HG03103 (cell line): ENCODE results near the gene ITGAV.

Source experiments
- ATAC-seq: cut with Tn5 transposase; IDR thresholded peaks from one replicate; pipeline ENCODE4 v1.9.1; 2021; ENCODE audit warnings: low read depth; ENCODE audit not compliant: unreplicated experiment

The ITGAV gene

DNA sequence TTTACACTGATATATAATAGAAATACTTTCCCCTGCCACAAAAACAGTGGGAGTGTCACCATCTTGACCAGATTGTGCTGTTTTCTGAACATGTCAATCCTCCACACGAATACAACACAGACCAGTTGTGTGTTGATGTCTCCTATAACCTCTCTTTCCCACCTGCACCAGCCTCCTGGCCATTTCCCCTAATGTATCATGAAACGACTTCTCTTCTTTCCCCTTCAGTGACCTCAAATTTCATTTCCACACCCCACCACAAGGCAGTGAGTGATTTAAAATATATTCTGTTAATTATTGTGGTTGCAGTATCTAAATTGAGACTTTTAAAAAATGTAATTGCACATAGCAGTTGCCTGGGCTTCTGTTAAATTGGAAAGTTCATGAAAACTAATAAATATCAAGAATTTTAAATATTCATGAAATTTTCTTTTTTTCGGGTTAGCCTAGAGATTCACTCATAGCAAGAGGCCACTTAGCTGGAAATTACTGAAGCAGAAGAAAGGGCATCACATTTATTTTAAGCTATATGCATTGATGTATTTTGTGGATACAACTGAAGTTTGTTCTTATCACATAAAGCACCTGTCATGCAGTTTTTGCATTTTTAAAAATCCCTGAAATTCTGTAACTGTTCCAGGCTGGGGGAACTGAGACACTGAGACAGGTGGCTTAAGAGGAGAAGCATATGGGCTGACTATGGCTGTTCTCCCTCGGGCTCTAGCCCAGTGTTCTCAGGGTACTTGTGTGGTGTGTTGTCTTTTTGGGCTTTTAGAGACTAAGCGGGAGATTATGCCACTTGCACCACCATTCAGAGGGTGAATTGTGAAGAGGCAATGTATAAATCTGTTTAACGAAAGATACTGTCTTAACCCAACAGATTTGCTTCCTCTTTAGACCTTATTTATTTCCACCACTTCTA lies 119.9 kb downstream of the ITGAV start:
- ATAC-seq, result no peak

DNA sequence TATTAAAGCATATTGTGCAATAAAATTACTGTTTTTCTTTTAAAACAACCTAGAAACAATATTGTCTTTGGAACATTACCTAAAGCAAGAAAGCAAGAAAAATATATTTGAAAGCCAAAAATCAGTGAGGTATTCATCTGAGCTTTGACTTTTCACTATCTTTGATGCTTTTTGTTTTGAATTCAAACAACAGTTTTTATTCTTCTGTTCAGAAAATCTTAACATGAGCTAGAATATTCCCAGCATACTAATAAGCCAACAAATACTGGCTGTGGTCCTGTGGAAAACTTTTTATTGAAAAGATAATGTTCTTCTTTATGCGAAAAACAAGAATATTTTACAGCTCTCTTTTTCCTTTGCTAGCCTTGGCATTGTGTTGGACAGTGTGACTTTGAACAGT lies 123.8 kb downstream of the ITGAV start:
- ATAC-seq, result no peak

DNA sequence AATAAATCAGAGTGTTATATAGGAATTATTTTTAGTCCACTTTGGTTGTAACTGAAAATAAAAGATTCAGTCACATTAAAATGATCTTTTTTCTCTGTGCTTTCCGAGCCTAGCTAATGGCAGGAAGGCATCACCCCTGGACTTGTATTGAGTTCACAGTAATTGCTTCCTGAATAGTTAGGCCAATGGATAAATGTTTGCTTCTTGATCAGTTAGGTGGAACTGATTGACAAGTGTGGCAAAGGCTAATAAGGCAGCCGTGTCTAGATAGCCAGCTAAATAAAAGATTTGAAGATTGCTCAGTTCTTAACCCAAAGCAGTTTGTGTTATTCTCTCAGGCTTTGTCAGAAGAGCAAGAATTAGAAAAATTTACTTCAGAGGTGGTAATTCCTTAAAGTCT lies 124.8 kb downstream of the ITGAV start:
- ATAC-seq, result no peak

DNA sequence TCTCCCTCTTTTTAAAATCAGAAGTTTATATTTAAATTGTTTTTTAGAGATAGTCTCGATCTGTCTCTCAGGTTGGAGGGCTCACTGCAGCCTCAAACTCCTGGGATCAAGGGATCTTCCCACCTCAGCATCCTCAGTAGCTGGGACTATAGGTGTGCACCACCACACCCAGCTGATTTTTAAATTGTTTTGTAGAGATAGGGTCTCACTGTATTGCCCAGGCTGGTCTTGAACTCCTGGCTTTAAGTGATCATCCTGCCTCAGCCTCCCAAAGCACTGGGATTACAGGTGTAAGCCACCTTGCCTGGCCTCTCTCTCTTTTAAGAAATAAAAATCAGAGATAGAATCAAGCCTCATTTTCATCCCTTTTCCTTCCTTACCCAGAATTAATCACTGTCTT lies 126.1 kb downstream of the ITGAV start:
- no peak for ATAC-seq

DNA sequence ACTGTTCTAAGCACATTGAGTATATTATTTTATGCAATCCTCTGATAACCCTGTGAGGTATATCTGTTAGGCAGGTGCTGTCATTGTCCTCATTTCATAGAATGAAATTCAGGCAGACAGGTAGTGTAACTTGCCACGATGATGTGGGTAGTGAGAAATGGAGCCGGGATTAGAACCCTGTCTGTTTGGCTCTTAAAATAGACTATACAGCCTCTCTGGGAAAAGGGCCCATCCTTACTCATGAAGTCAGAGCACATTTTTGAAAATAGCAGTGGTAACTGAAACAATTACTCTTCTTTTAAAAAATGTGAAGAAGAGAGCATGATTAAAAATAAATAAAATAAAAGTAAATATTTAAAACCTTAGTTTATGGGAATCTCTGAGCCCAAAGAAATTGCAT lies 127.0 kb downstream of the ITGAV start:
- no peak for ATAC-seq

DNA sequence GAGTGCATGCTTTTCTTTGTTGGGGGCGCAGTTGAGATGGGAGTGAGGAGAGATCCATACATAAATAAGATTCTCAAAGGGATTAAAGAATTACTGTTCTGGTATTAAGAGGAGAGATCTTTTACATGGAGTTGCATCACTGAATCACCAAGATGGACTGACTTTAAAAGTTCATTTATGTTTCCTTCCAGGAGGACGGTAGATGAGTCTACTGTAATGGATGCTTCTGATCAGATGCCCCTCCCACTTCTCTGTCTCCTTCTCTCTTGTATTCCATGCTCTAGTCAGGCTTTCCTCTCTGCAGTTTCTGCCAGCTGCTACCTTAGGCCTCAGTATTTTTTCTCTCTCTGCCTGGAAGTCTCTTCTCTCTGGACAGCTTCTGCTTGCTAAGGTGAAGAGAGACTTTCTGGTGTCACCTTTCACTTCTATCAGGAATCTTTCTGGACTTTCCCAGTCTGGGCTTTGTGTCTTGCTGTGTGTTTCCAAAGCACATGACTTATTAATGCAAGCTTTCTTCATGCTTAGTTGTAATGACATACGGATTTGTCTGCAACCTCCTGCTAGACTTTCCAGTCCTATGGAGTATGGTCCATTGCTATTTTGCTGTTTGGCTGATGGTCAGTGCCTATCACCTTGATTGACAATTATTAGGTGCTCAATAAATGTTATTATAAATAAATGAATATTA lies 127.6 kb downstream of the ITGAV start:
- ATAC-seq, result no peak

DNA sequence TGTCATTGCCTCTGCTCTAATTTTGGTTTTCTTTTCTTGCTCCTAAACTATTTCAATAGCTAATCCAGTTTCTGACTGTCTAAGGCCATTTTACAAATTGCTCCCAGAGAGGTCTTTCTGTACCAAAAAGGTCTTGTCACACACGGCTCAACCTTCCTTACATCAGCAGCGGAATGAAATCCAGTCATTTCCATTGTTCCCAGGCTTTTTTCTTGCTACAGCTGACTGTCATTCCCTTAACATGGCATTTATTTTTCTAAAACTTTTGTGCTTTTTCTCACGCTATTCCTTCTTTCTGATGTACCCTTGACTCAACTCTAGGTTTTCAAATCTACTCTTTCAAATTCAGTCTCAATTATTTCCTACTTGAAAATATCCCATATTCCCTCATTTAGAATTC lies 128.3 kb downstream of the ITGAV start:
- no peak for ATAC-seq

DNA sequence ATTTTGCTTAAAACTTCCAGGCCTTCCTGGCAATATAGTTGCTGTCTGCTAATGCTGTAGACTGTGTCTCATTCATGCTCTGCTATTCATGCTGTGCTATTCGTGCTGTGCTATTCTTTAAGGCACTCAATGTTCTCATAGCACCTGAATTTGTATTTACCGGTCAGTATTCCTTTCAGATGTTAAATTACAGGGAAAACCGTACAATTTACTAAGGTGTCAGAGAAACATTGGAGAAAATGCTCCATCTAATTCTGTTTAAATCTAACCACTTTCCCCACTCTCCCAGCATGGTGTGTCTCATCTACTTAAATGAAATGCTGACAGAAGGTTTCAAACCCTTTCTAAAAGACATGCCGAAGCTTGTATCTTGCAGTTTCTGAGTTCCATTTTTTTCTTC lies 129.0 kb downstream of the ITGAV start:
- no peak for ATAC-seq

DNA sequence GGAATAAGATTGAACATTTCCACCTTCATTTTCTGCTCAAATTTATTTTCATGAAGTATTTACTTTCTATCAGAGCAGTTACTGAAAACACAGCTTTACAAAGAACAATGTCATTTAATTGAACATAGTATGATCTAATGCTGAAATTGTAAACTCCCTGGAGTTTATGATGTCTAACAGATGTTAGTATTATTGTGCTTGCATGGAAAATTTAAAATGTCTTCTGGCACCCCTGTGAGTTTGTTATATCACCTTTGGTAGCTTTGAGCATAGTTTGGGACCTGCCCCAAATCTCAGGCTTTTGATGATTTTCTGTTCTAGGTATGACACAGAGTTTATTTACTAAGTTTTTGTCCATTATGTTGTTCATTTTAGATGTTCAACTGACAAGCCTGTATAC lies 132.1 kb downstream of the ITGAV start:
- no peak for ATAC-seq

DNA sequence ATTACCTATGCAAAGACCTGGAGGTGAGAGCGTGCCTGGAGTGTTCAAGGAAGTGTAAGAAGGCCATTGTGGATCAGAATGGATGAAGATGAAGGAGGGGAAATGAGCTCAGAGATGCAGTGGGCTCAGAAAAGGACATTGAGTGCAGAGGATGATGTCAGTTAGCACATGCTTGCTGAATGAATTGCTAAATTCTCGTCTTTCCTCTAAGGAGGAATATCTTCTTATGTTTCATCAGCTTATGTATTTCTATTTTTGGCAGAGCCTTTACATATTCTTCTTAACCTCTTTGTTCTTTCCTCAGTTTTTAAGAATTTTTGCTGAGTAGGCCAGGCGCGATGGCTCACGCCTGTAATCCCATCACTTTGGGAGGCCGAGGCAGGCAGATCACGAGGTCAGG lies 134.9 kb downstream of the ITGAV start:
- no peak for ATAC-seq

DNA sequence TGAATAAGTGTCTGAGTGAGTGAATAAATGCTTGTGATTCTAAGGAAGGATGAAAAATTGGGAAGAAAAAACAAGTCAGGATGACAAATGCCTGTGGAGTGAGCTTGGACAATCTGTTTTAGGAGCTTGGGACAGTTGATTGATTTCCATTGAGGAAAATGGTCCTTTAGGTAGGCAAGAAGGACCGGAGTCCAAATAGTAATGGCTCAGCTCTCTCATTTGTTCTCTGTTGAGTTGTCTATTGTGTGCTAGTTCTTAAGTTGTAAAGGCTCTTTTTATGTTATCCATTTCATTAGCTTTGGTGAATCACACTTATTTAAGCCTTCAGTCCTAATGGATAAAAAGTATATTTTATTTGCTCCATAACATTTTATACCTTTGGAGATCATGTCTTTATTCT lies 135.9 kb downstream of the ITGAV start:
- no peak for ATAC-seq

DNA sequence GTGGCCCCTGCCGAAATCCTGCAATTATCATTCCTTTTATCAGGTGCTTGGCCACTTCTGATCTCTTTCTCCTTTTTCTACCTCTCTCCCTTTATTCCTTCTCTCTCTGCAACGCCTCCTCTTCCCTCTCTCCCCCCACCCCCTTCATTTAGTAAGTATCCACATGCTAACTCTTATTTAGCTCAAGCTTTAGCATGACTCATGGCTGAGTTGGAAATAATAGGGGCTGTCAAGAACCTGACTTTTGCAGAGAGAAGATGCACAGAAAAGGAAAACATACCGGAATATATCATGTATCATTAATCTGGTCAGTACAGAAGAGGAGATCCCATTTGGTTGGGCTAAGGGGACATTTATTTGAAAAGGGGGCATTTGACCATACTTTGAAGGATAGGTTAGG lies 137.1 kb downstream of the ITGAV start:
- no peak for ATAC-seq

DNA sequence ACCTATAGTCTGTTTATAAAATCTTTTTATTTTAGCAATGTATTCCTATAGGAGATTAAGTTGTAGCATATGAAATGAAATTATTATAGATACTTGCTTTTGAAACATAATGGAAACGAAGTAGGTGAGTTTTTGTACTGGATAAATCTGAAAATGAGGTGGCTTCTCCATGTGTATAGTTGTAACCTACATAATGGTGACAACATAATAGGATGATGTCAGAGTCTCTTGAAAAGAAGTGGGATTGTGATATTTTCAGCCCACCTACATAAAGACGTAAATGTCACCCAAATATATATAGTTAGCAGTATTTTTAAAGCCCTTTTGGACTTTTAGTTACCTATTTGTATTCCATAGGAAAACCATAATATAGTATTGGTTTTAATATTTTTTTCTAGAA lies 138.8 kb downstream of the ITGAV start:
- ATAC-seq, result no peak
